Stimulated activated CD8-positive, alpha-beta memory T cell treated with anti-CD3 and anti-CD28 coated beads, Interleukin-4, amount 100 ng/mL, for 48 hours (primary cell): ENCODE results near the gene ABCC12.
A peak's percentile ranks its signal among the peaks of the same experiment; 100 is the strongest.

Experiments used
- DNase-seq: peaks from one replicate; pipeline ENCODE4 v3.0.0-alpha.2; 2020

ABCC12 gene

GRCh38 chr16:48165961-48166578, 10.3 kb upstream of the ABCC12 start:
- DNase-seq, result no peak

GRCh38 chr16:48164907-48165715, 9.3 kb upstream of the ABCC12 start:
- peak; percentile 84 for DNase-seq

GRCh38 chr16:48162839-48163410, 7.1 kb upstream of the ABCC12 start:
- no peak for DNase-seq

GRCh38 chr16:48161906-48162305, 6.1 kb upstream of the ABCC12 start:
- no peak for DNase-seq

- DNase-seq, result no peak
These were observed 4.8 kb upstream of the ABCC12 start for GRCh38 chr16:48160575-48160974.

- peak; percentile 57 for DNase-seq
These were observed 2.5 kb upstream of the ABCC12 start for GRCh38 chr16:48158296-48158695.

GRCh38 chr16:48157794-48158193, 2.0 kb upstream of the ABCC12 start:
- DNase-seq, result no peak

- no peak for DNase-seq
These were observed 1.5 kb upstream of the ABCC12 start for GRCh38 chr16:48157302-48157701.

- DNase-seq, result peak; percentile 95
These were observed 1.0 kb upstream of the ABCC12 start for GRCh38 chr16:48156790-48157209.

GRCh38 chr16:48153774-48154173, 2.0 kb downstream of the ABCC12 start:
- no peak for DNase-seq

GRCh38 chr16:48152226-48152625, 3.6 kb downstream of the ABCC12 start:
- DNase-seq, result no peak

- DNase-seq, result no peak
These were observed 5.1 kb downstream of the ABCC12 start for GRCh38 chr16:48150707-48151106.

- no peak for DNase-seq
These were observed 9.1 kb downstream of the ABCC12 start for GRCh38 chr16:48146710-48147109.

- DNase-seq, result no peak
These were observed 9.7 kb downstream of the ABCC12 start for GRCh38 chr16:48146131-48146530.

GRCh38 chr16:48143812-48144368, 11.9 kb downstream of the ABCC12 start:
- no peak for DNase-seq

- no peak for DNase-seq
These were observed 15.0 kb downstream of the ABCC12 start for GRCh38 chr16:48140821-48141220.

- DNase-seq, result no peak
These were observed 16.3 kb downstream of the ABCC12 start for GRCh38 chr16:48139517-48139916.

- DNase-seq, result no peak
These were observed 17.2 kb downstream of the ABCC12 start for GRCh38 chr16:48138543-48138942.

- no peak for DNase-seq
These were observed 18.0 kb downstream of the ABCC12 start for GRCh38 chr16:48137822-48138221.

- no peak for DNase-seq
These were observed 19.0 kb downstream of the ABCC12 start for GRCh38 chr16:48136547-48137360.

- DNase-seq, result no peak
These were observed 22.2 kb downstream of the ABCC12 start for GRCh38 chr16:48133455-48134211.

- DNase-seq, result no peak
These were observed 23.1 kb downstream of the ABCC12 start for GRCh38 chr16:48132696-48133095.
